H1 (cell line): ENCODE data around the gene TECPR2. TPM values are rescaled to one million over a fixed set of nuclear protein-coding genes. Genes with fewer than 3 reads are reported as not detected.

ENCODE experiments used
- BCL11A ChIP-seq, 2 experiments: IDR thresholded peaks; one replicate each; pipeline ENCODE4 v1.6.1; 2011; ENCODE audit warnings: low read depth in 2 of 2, low read length in 2 of 2, mild to moderate bottlenecking in 2 of 2
- RBBP5 ChIP-seq: IDR thresholded peaks from 2 replicates; pipeline ENCODE4 v1.7.1; 2012; ENCODE audit warnings: low read depth, mild to moderate bottlenecking, inconsistent platforms, low read length, moderate library complexity, borderline replicate concordance
- TEAD4 ChIP-seq: IDR thresholded peaks from 2 replicates; pipeline ENCODE4 v1.6.1; 2012; ENCODE audit warnings: low read depth, low read length, inconsistent platforms, mixed read lengths
- polyA plus RNA-seq, 7 experiments: library from polyadenylated mRNA; depleted of rRNA in 3 of 7; stranded (reverse) in 5 of 7; unstranded in 2 of 7; fragments of >200 nt in 5 of 7; fragments of 200-250 nt in 2 of 7; gene quantifications; 1 replicate in 5 of 7; 2 replicates in 1 of 7; 4 replicates in 1 of 7; pipeline versions ENCODE4 v1.2.1 to v1.2.3, GENCODE V29; 2011 to 2013; ENCODE audit warnings: missing spikeins in 2 of 7, mixed read lengths in 2 of 7
- total RNA-seq: library from RNA; stranded (reverse); fragmentation: NEBNext Ultra II Directional; extraction: Animal tissue kit (Norgen Biotek cat#: 25700); gene quantifications from 2 replicates; pipeline ENCODE4 v1.2.1, GENCODE V29; 2021

TECPR2 gene
- total and polyA plus RNA-seq, 2 of the 8 experiments (the other 6 are each of a cell fraction or from before 2014, with no cell fraction given) = 6.8 to 19.4 TPM

DNA sequence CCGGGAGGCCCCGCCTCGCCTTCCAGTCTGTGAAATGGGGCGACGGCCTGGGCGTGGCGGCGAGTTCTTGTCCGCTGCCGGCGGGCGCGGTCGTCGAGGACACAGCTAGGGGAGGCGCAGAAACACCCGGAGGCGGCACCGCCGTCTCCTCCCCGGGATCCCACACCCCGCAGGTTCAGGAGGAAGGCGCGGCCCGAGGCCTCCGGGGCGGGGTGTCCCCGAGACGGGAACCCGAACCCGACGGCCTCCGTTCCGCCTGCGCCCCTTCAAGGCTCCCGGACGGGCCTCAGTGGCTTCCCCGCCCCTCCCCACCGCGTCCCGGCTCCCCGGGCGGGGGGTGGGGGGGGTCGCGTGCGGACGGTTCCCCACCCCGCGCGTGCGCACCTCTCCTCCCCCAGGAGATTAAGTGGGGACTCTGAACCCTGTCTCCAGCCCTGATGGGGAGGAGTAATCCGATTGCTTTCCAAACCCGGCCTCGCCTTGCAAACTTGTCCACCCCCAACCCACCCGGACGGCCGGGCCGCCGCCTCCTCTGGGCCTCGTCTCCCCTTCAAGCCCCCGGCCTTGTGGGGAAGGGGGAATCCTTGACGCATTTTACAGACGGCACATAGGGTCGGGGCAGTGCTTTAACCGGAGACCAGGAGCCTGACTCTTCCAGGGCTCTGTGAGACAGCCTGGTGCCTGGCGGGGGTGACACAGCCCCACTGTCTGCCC lies 182.2 kb downstream of the TECPR2 start (continued):
- TF ChIP-seq RBBP5 (no peak), BCL11A (IDR thresholded peaks at IDR 0.05; ENCODE audit: low read depth in 2 of 2, low read length in 2 of 2) (no peak), TEAD4 (no peak)
